OCI-LY3 (cell line): ENCODE data around the gene C1QL2.

Source experiments
- H2AFZ ChIP-seq: fragments of 200-600, 300-600 bp; shearing (Covaris generic); 2 replicates; pipeline ENCODE4 v1.6.0; 2014; ENCODE audit warnings: antibody characterized with exemption, low read depth, low read length
- H3K27ac ChIP-seq: fragments of 200-600, 300-600 bp; sonication (generic); 2 replicates; pipeline ENCODE4 v1.5.1; 2014; ENCODE audit warnings: mild to moderate bottlenecking, low read length, moderate library complexity, mixed read lengths
- H3K27me3 ChIP-seq: fragments of 200-600, 300-600 bp; sonication (generic); 2 replicates; pipeline ENCODE4 v1.6.1; 2014; ENCODE audit warnings: low read depth, low read length, mixed read lengths
- H3K36me3 ChIP-seq: fragments of 200-600, 300-600 bp; sonication (generic); replicated peaks from 2 replicates; pipeline ENCODE3; 2014; ENCODE audit warnings: low read depth, low read length, mixed read lengths
- H3K4me1 ChIP-seq: fragments of 300-600, 200-600 bp; sonication (generic); 2 replicates; pipeline ENCODE4 v1.6.1; 2014; ENCODE audit warnings: low read length, mixed read lengths
- H3K4me2 ChIP-seq: fragments of 200-600, 300-600 bp; sonication (generic); 2 replicates; pipeline ENCODE4 v1.6.1; 2014; ENCODE audit warnings: low read length, mixed read lengths
- H3K4me3 ChIP-seq: fragments of 300-600, 200-600 bp; sonication (generic); 2 replicates; pipeline ENCODE4 v1.5.1; 2014; ENCODE audit warnings: antibody characterized with exemption, mild to moderate bottlenecking, low read length, moderate library complexity
- H3K79me2 ChIP-seq: fragments of 300-600, 200-600 bp; shearing (Covaris generic); 2 replicates; pipeline ENCODE4 v1.6.1; 2014; ENCODE audit warnings: mild to moderate bottlenecking, low read length, mixed read lengths
- H3K9ac ChIP-seq: fragments of 300-600, 200-600 bp; shearing (Covaris generic); 2 replicates; pipeline ENCODE4 v1.6.0; 2014; ENCODE audit warnings: mild to moderate bottlenecking, low read length, moderate library complexity
- H3K9me3 ChIP-seq: fragments of 200-600, 300-600 bp; shearing (Covaris generic); 2 replicates; pipeline ENCODE4 v1.6.1; 2014; ENCODE audit warnings: low read length, mixed read lengths; ENCODE audit not compliant: insufficient read depth
- H4K20me1 ChIP-seq: fragments of 200-600, 300-600 bp; sonication (generic); 2 replicates; pipeline ENCODE4 v1.6.1; 2016; ENCODE audit warnings: low read length, mixed read lengths; ENCODE audit not compliant: insufficient read depth
- CTCF ChIP-seq: fragments of 200-600, 300-600 bp; sonication (generic); IDR thresholded peaks from 2 replicates; pipeline ENCODE4 v1.5.1; 2014; ENCODE audit warnings: antibody characterized with exemption, low read length, low read depth
- EZH2phosphoT487 ChIP-seq: fragments of 200-600 bp; shearing (Covaris generic); IDR thresholded peaks from 2 replicates; pipeline ENCODE4 v1.6.1; 2018; ENCODE audit warnings: antibody characterized with exemption, mixed run types, low read depth

The C1QL2 gene

GRCh38 chr2:119197529-119198239, 39.1 kb upstream of the C1QL2 start:
- H3K4me2 ChIP-seq = no peak overlapping the region
- no peaks in the 10 kb centered on the region for H3K4me1 ChIP-seq
- H2AFZ ChIP-seq = no peak overlapping the region
- no peak for TF ChIP-seq EZH2phosphoT487
- TF ChIP-seq CTCF = no peak
- H3K36me3 ChIP-seq = no peaks in the 10 kb centered on the region
- H3K27ac ChIP-seq = no peak overlapping the region
- no peak overlapping the region for H3K4me3 ChIP-seq
- no peaks in the 10 kb centered on the region for H3K79me2 ChIP-seq
- peaks cover 18% of the 10 kb centered on the region for H3K27me3 ChIP-seq
- no peaks in the 10 kb centered on the region; the same call in 1 of the 2 replicates for H4K20me1 ChIP-seq
- H3K9ac ChIP-seq = no peak overlapping the region
- H3K9me3 ChIP-seq = no peaks in the 10 kb centered on the region

GRCh38 chr2:119197126-119197405, 38.5 kb upstream of the C1QL2 start:
- Histone ChIP-seq H3K79me2 (no peaks in the 10 kb centered on the region), H3K4me1 (no peaks in the 10 kb centered on the region), H3K9me3 (no peaks in the 10 kb centered on the region), H3K36me3 (no peaks in the 10 kb centered on the region), H3K4me2 (no peak overlapping the region), H3K4me3 (no peak overlapping the region), H4K20me1 (no peaks in the 10 kb centered on the region; the same call in 1 of the 2 replicates), H3K27me3 (peaks cover 18% of the 10 kb centered on the region), H3K27ac (no peak overlapping the region), H2AFZ (no peak overlapping the region), H3K9ac (no peak overlapping the region)
- TF ChIP-seq EZH2phosphoT487 (no peak), CTCF (no peak)

GRCh38 chr2:119196301-119197125, 38.0 kb upstream of the C1QL2 start:
- no peak overlapping the region for H3K27ac ChIP-seq
- TF ChIP-seq CTCF (no peak), EZH2phosphoT487 (no peak)
- H3K36me3 ChIP-seq = no peaks in the 10 kb centered on the region
- H4K20me1 ChIP-seq = no peaks in the 10 kb centered on the region; the same call in 1 of the 2 replicates
- peaks cover 18% of the 10 kb centered on the region for H3K27me3 ChIP-seq
- no peak overlapping the region for H3K4me3 ChIP-seq
- H3K9ac ChIP-seq = no peak overlapping the region
- H3K79me2 ChIP-seq = no peaks in the 10 kb centered on the region
- no peaks in the 10 kb centered on the region for H3K9me3 ChIP-seq
- H3K4me1 ChIP-seq = no peaks in the 10 kb centered on the region
- H3K4me2 ChIP-seq = no peak overlapping the region
- no peak overlapping the region for H2AFZ ChIP-seq

GRCh38 chr2:119195887-119196286, 37.3 kb upstream of the C1QL2 start:
- H3K79me2 ChIP-seq = no peaks in the 10 kb centered on the region
- no peak overlapping the region for H3K9ac ChIP-seq
- no peaks in the 10 kb centered on the region for H3K36me3 ChIP-seq

More at GRCh38 chr2:119195887-119196286, 37.3 kb upstream of the C1QL2 start:
- H3K27me3 ChIP-seq = peaks cover 18% of the 10 kb centered on the region
- TF ChIP-seq EZH2phosphoT487 = no peak
- no peak for TF ChIP-seq CTCF
- H4K20me1 ChIP-seq = no peaks in the 10 kb centered on the region; the same call in 1 of the 2 replicates
- H3K4me1 ChIP-seq = no peaks in the 10 kb centered on the region
- no peaks in the 10 kb centered on the region for H3K9me3 ChIP-seq
- no peak overlapping the region for H3K4me3 ChIP-seq
- no peak overlapping the region for H3K27ac ChIP-seq
- H2AFZ ChIP-seq = no peak overlapping the region
- no peak overlapping the region for H3K4me2 ChIP-seq
